MCF 10A (cell line): ENCODE measurements around the gene HPS1. TPM values are rescaled to one million over a fixed set of nuclear protein-coding genes. Genes with fewer than 3 reads are reported as not detected.

ENCODE experiments used
- BruUV-seq: library from RNA; stranded (reverse); fragments of 400-500 nt; replicated peaks from 2 replicates; lab custom pipeline; 2021; lab: Mats Ljungman, UMichigan
- CTCF ChIA-PET: fragments of 300-600 bp; sonication (Branson Sonifier 250); formaldehyde crosslinking; extraction: SDS; loops from one replicate; lab custom pipeline; 2021; ENCODE audit warnings: antibody characterized with exemption, inconsistent platforms; lab: Yijun Ruan, JAX
- POLR2A ChIA-PET: fragments of 300-600, 350-650 bp; sonication (Branson Sonifier 250); formaldehyde crosslinking; extraction: SDS; loops from one replicate; lab custom pipeline; 2020; ENCODE audit warnings: antibody characterized with exemption, inconsistent platforms; lab: Yijun Ruan, JAX
- DNase-seq: peaks from one replicate; pipeline ENCODE4 v3.0.0-alpha.2; 2018; ENCODE audit not compliant: unreplicated experiment
- H3K27ac Mint-ChIP-seq: one replicate; pipeline ENCODE4 v1.8.0; 2022; ENCODE audit warnings: mild to moderate bottlenecking, low read depth, mixed read lengths; ENCODE audit not compliant: unreplicated experiment
- H3K27me3 Mint-ChIP-seq: one replicate; pipeline ENCODE4 v1.8.0; 2022; ENCODE audit warnings: mixed read lengths; ENCODE audit not compliant: insufficient read depth, unreplicated experiment
- H3K36me3 Mint-ChIP-seq: one replicate; pipeline ENCODE4 v1.8.0; 2022; ENCODE audit warnings: mild to moderate bottlenecking, moderate library complexity, mixed read lengths; ENCODE audit not compliant: insufficient read depth, unreplicated experiment
- H3K4me1 Mint-ChIP-seq: one replicate; pipeline ENCODE4 v1.8.0; 2022; ENCODE audit warnings: mixed read lengths; ENCODE audit not compliant: insufficient read depth, unreplicated experiment
- H3K4me3 Mint-ChIP-seq: one replicate; pipeline ENCODE4 v1.8.0; 2022; ENCODE audit warnings: mild to moderate bottlenecking, moderate library complexity, mixed read lengths; ENCODE audit not compliant: unreplicated experiment
- H3K9me3 Mint-ChIP-seq: one replicate; pipeline ENCODE4 v1.8.0; 2022; ENCODE audit warnings: mixed read lengths; ENCODE audit not compliant: unreplicated experiment
- CTCF ChIP-seq: fragments of 200-600 bp; IDR thresholded peaks from one replicate; pipeline ENCODE4 v1.8.0; 2022; ENCODE audit warnings: antibody characterized with exemption, mild to moderate bottlenecking; ENCODE audit not compliant: unreplicated experiment
- intact Hi-C: fragments of 100-400 bp; cut with micrococcal nuclease; formaldehyde crosslinking; loops from 2 replicates; pipeline ENCODE4 v1.14.1; 2022
- total RNA-seq: library from RNA; stranded (reverse); gene quantifications from 2 replicates; pipeline ENCODE4 v1.2.3, GENCODE V29; 2022

The HPS1 gene
- total RNA-seq, 1 experiment from 2014 or later = 41.8 TPM

GRCh38 chr10:98397089-98397600, 49.6 kb downstream of the HPS1 start:
- Mint-ChIP-seq H3K36me3 (no peaks in the 10 kb centered on the region), H3K27me3 (peaks cover 19% of the 10 kb centered on the region), H3K4me3 (no peak overlapping the region), H3K9me3 (no peaks in the 10 kb centered on the region), H3K4me1 (no peaks in the 10 kb centered on the region), H3K27ac (no peak overlapping the region)
- BruUV-seq = no TSS peak
- no peak for DNase-seq
- TF ChIP-seq CTCF = no peak
- intact Hi-C loops = no loop called here
- CTCF ChIA-PET = interaction anchor here (0.7 to 0.9 kb wide), 2 partner anchors 64 to 653 kb away, joined by 3 to 4 read pairs; no protein-coding TSS in a partner anchor
- POLR2A ChIA-PET = no interaction called here

- H3K27ac Mint-ChIP-seq = no peak overlapping the region
- H3K4me1 Mint-ChIP-seq = no peaks in the 10 kb centered on the region
- H3K27me3 Mint-ChIP-seq = peaks cover 19% of the 10 kb centered on the region
- H3K9me3 Mint-ChIP-seq = no peaks in the 10 kb centered on the region
- BruUV-seq = no TSS peak
- intact Hi-C loops = no loop called here
- ChIA-PET CTCF (interaction anchor here (0.6 to 0.7 kb wide), 3 partner anchors 12 to 557 kb away, joined by 3 to 4 read pairs (median 3); no protein-coding TSS in a partner anchor), POLR2A (interaction anchor here (0.8 kb wide), 1 partner anchor 8 kb away, joined by 4 read pairs; no protein-coding TSS in a partner anchor)
- DNase-seq = no peak
- no peak for TF ChIP-seq CTCF
- no peak overlapping the region for H3K4me3 Mint-ChIP-seq
- H3K36me3 Mint-ChIP-seq = no peaks in the 10 kb centered on the region
Observed at GRCh38 chr10:98396096-98397063, 50.4 kb downstream of the HPS1 start.

- Mint-ChIP-seq H3K4me1 (no peaks in the 10 kb centered on the region), H3K27me3 (peaks cover 19% of the 10 kb centered on the region), H3K36me3 (no peaks in the 10 kb centered on the region), H3K27ac (no peak overlapping the region), H3K9me3 (no peaks in the 10 kb centered on the region), H3K4me3 (no peak overlapping the region)
- BruUV-seq = no TSS peak
- TF ChIP-seq CTCF = no peak
- ChIA-PET CTCF (interaction anchor here (0.5 kb wide), 1 partner anchor 32 kb away, joined by 5 read pairs; no protein-coding TSS in a partner anchor), POLR2A (interaction anchor here (0.8 kb wide), 1 partner anchor 9 kb away, joined by 4 read pairs; no protein-coding TSS in a partner anchor)
- intact Hi-C loops = no loop called here
- no peak for DNase-seq
Observed at GRCh38 chr10:98394851-98395440, 51.8 kb downstream of the HPS1 start.

- intact Hi-C loops = no loop called here
- Mint-ChIP-seq H3K4me1 (no peaks in the 10 kb centered on the region), H3K27me3 (peaks cover 19% of the 10 kb centered on the region), H3K9me3 (no peaks in the 10 kb centered on the region), H3K36me3 (no peaks in the 10 kb centered on the region), H3K27ac (no peak overlapping the region), H3K4me3 (no peak overlapping the region)
- peak; percentile 35 for DNase-seq
- BruUV-seq = no TSS peak
- CTCF ChIA-PET = interaction anchor here (1.3 kb wide), 1 partner anchor 9 kb away, joined by 6 read pairs; no protein-coding TSS in a partner anchor
- POLR2A ChIA-PET = no interaction called here
- TF ChIP-seq CTCF = no peak
Observed at GRCh38 chr10:98391578-98391991, 55.1 kb downstream of the HPS1 start.
